ENCODE results near the gene AURKAIP1. TPM values are rescaled to one million over a fixed set of nuclear protein-coding genes. Genes with fewer than 3 reads are reported as not detected.

The AURKAIP1 gene
- total and polyA plus RNA-seq, 2 of the 13 experiments (the other 11 are each of a cell fraction or from before 2014, with no cell fraction given): 69.5 to 175 TPM

DNA sequence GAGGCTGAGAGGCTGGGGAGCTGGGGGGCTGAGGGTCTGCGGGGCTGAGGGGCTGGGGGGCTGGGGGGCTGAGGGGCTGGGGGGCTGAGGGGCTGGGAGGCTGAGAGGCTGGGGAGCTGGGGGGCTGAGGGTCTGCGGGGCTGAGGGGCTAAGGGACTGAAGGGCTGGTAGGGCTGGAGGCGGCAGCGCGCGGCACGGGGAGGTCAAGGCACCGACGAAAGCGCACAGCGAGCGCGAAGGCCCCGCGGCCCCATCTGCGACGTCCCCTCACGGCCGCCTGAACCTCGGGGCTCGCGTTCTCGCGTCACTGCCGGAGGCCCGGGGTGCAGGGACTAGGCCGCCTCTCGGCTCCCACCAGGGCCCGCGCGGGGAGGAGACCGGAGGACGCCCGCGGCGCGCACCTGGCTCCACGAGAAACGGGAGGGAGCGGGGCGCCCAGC is 50.9 kb downstream of the AURKAIP1 start (continued):
- no peak for TF ChIP-seq ZNF746 (CRISPR knock-in tag; IDR thresholded peaks at IDR 0.05)
- TF ChIP-seq PCBP1 (IDR thresholded peaks at IDR 0.05; ENCODE audit: borderline replicate concordance, low read depth, low read length): 0 out of 2 replicates have a peak, but pooled peaks have one; percentile 33
- no peak for TF ChIP-seq MEF2D (CRISPR knock-in tag; IDR thresholded peaks at IDR 0.05)
- no peak for TF ChIP-seq ZMAT3 (CRISPR knock-in tag; conservative IDR thresholded peaks at IDR 0.05)
- no peak for TF ChIP-seq PLRG1 (conservative IDR thresholded peaks at IDR 0.05)
- TF ChIP-seq ZNF75D (CRISPR knock-in tag; IDR thresholded peaks at IDR 0.05; ENCODE audit: borderline replicate concordance): no peak
- TF ChIP-seq TBP (CRISPR knock-in tag; IDR thresholded peaks at IDR 0.05): no peak
- TF ChIP-seq, protein P1, sequence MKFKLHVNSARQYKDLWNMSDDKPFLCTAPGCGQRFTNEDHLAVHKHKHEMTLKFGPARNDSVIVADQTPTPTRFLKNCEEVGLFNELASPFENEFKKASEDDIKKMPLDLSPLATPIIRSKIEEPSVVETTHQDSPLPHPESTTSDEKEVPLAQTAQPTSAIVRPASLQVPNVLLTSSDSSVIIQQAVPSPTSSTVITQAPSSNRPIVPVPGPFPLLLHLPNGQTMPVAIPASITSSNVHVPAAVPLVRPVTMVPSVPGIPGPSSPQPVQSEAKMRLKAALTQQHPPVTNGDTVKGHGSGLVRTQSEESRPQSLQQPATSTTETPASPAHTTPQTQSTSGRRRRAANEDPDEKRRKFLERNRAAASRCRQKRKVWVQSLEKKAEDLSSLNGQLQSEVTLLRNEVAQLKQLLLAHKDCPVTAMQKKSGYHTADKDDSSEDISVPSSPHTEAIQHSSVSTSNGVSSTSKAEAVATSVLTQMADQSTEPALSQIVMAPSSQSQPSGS (CRISPR knock-in tag; IDR thresholded peaks at IDR 0.05): no peak
- TF ChIP-seq BHLHE40 (IDR thresholded peaks at IDR 0.05; ENCODE audit: low read length): no peak
- TF ChIP-seq CREM (IDR thresholded peaks at IDR 0.05): no peak
- TF ChIP-seq CREM (CRISPR knock-in tag; IDR thresholded peaks at IDR 0.05): no peak
- TF ChIP-seq XBP1 (CRISPR knock-in tag; IDR thresholded peaks at IDR 0.05): no peak
- TF ChIP-seq HNRNPK (IDR thresholded peaks at IDR 0.05; ENCODE audit: low read depth, low read length, poor library complexity, severe bottlenecking): peak; percentile 96
- TF ChIP-seq ZNF44 (CRISPR knock-in tag; IDR thresholded peaks at IDR 0.05): no peak
- no peak for TF ChIP-seq ZBTB37 (CRISPR knock-in tag; IDR thresholded peaks at IDR 0.05)
- peak in 1 of 2 experiments; percentile 7; a peak in 1 of 4 replicates for TF ChIP-seq HMGXB4 (CRISPR knock-in tag; IDR thresholded peaks at IDR 0.05; ENCODE audit: borderline replicate concordance in 1 of 2, low read depth in 1 of 2)
- TF ChIP-seq SP1 (IDR thresholded peaks at IDR 0.05): no peak
- TF ChIP-seq SP1 (CRISPR knock-in tag; IDR thresholded peaks at IDR 0.05): no peak
- no peak for TF ChIP-seq E2F1 (CRISPR knock-in tag; IDR thresholded peaks at IDR 0.05)
- TF ChIP-seq TOE1 (CRISPR knock-in tag; IDR thresholded peaks at IDR 0.05): no peak
- TF ChIP-seq, protein P2, sequence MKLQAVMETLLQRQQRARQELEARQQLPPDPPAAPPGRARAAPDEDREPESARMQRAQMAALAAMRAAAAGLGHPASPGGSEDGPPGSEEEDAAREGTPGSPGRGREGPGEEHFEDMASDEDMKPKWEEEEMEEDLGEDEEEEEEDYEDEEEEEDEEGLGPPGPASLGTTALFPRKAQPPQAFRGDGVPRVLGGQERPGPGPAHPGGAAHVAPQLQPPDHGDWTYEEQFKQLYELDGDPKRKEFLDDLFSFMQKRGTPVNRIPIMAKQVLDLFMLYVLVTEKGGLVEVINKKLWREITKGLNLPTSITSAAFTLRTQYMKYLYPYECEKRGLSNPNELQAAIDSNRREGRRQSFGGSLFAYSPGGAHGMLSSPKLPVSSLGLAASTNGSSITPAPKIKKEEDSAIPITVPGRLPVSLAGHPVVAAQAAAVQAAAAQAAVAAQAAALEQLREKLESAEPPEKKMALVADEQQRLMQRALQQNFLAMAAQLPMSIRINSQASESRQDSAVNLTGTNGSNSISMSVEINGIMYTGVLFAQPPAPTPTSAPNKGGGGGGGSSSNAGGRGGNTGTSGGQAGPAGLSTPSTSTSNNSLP (IDR thresholded peaks at IDR 0.05; ENCODE audit: low read depth, low read length): no peak
- no peak for TF ChIP-seq DNMT3B (CRISPR knock-in tag; conservative IDR thresholded peaks at IDR 0.05)
- TF ChIP-seq SRSF1 (optimal IDR thresholded peaks at IDR 0.05; ENCODE audit: low read depth, low read length): no peak
- no peak for TF ChIP-seq ZNF383 (CRISPR knock-in tag; IDR thresholded peaks at IDR 0.05; ENCODE audit: borderline replicate concordance)
- peak; percentile 77; the same call in 1 of the 2 replicates for TF ChIP-seq KDM5A (IDR thresholded peaks at IDR 0.05; ENCODE audit: borderline replicate concordance, low read length)
- TF ChIP-seq ZNF557 (CRISPR knock-in tag; IDR thresholded peaks at IDR 0.05): no peak
